Islet precursor cell (in vitro differentiated cells): Measurements from ENCODE around the gene CYP2B6.
"Not testable (repeated sequence)": the region's sequence is repeated elsewhere in the genome, so short reads cannot be mapped to it uniquely, and the experiment has no call there.

Experiments used
- DNase-seq: peaks from one replicate; pipeline ENCODE4 v3.0.0-alpha.2; 2018

Gene CYP2B6

GRCh38 chr19:40981591-40981990 lies 9.5 kb upstream of the CYP2B6 start:
- DNase-seq = no peak

- DNase-seq = no peak
These were observed 8.4 kb upstream of the CYP2B6 start for GRCh38 chr19:40982594-40983101.

- DNase-seq = no peak
These were observed 1.6 kb upstream of the CYP2B6 start for GRCh38 chr19:40989453-40989852.

GRCh38 chr19:40995355-40995754 lies 4.3 kb downstream of the CYP2B6 start:
- DNase-seq = no peak

GRCh38 chr19:40999018-40999417 lies 7.9 kb downstream of the CYP2B6 start:
- not testable (repeated sequence) for DNase-seq

DNA sequence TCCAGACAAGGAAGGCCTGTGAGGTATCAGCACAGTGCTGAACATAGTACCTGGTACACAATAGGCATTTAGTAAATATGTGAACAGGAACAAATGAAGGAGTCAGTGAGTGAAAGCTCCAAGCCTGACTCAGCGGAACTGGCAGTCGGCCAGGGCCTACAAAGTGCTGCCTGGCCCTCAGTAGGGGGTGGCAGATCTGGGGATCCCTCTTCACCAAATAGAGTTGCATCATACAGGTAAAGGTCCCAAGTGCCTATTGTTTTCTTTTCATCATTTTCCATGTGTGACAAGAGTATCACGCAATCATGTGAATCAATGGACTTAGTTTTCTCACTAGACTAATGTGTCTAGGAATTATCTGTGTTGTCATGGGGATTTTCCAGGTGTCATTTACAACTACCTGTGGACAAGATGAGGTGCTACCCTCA lies 9.2 kb downstream of the CYP2B6 start:
- no peak for DNase-seq

- no peak for DNase-seq
These were observed 10.3 kb downstream of the CYP2B6 start for GRCh38 chr19:41001243-41001971.

GRCh38 chr19:41003656-41004055 lies 12.6 kb downstream of the CYP2B6 start:
- DNase-seq = not testable (repeated sequence)

GRCh38 chr19:41009700-41010235 lies 18.7 kb downstream of the CYP2B6 start:
- DNase-seq = no peak

GRCh38 chr19:41013359-41013758 lies 22.3 kb downstream of the CYP2B6 start:
- no peak for DNase-seq

- no peak for DNase-seq
These were observed 23.6 kb downstream of the CYP2B6 start for GRCh38 chr19:41014643-41015042.

GRCh38 chr19:41016488-41017071 lies 25.5 kb downstream of the CYP2B6 start:
- no peak for DNase-seq

GRCh38 chr19:41018736-41019290 lies 27.7 kb downstream of the CYP2B6 start:
- DNase-seq = no peak

GRCh38 chr19:41019346-41019745 lies 28.3 kb downstream of the CYP2B6 start:
- DNase-seq = no peak

DNA sequence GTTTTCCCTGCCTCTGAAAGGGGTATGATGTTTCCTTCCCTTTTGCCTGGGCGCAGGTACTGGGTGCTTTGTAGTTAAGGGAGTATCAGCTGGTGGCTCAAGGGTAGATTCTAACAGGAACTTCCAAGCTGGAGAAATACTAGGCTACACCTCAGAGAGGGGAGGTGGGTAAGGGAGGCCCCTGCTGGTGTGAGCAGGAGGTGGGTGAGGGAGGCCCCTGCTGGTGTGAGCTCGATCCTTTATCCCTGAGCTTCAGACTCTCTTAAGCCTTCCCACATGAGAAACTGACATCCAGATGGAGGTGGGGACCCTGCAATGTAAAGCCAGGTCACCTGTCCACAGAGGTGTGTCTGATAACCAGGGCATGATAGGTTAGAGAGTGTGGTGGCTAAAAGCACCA lies 32.1 kb downstream of the CYP2B6 start:
- DNase-seq = peak; percentile 54

GRCh38 chr19:41025411-41025810 lies 34.3 kb downstream of the CYP2B6 start:
- no peak for DNase-seq

GRCh38 chr19:41025871-41026270 lies 34.8 kb downstream of the CYP2B6 start:
- DNase-seq = peak; percentile 55

GRCh38 chr19:41027273-41027967 lies 36.3 kb downstream of the CYP2B6 start:
- DNase-seq = peak; percentile 29

DNA sequence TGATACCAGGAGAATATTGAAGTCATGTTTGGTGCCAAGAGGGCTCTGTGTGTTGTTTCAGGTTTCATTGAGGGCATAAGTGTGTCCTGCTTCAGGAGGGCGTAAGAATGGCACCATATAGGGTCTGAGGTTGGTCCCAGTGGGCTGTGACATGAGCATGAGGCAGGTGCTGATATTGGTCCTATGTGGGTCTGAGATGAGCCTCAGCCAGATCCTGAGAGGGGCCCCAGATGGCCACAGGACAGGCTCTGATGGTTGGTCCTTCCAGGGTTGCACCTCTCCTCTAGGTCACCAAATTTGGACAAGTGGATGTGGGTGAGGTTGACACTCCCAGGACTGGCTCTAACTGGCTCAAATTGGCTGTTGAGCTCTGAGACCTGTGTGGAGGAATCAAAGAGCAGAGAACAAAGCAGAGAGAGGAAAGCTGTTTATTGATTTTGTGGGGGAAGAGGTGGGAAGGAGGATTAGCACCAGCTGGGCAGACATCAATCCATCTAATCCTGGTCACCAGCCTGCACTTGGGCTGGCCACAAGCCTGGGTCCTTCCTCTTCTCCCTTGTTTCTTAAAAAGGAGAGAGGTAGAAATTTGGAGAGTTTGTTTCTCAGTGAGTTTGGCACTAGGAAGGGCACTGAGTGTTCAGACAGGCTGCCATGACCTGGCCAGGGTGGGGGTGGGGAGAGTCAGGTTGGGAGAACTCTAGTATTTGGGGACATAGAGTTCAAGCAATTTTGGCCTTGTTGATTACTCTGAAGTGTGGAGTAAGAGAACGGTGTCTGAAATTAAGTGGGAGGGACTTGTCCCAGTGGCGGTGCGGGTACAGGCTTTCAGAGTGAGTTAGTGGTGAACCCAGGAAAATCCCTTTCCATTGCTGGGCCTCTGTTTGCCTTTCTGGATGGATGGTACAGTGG lies 38.7 kb downstream of the CYP2B6 start:
- DNase-seq = peak; percentile 16

DNA sequence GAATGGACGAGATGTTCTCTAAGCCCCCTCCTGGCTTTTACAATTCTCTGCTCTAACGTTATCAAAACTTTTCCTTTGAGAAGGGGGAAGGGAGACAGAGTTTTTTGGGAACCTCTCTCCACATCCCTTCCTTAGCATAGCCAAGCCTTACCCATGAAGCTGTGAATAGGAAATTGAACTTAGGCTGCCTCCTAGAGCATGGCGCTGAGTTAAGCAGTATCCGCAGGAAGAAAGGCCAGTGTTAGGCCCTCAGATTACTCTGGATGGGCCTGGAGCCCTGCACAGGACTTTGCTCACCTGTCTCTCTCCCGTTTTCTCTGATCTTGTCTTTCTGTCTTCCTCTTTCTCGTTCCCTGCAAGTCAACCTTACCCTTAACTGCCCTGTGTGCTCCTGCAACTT lies 39.6 kb downstream of the CYP2B6 start:
- DNase-seq = no peak

DNA sequence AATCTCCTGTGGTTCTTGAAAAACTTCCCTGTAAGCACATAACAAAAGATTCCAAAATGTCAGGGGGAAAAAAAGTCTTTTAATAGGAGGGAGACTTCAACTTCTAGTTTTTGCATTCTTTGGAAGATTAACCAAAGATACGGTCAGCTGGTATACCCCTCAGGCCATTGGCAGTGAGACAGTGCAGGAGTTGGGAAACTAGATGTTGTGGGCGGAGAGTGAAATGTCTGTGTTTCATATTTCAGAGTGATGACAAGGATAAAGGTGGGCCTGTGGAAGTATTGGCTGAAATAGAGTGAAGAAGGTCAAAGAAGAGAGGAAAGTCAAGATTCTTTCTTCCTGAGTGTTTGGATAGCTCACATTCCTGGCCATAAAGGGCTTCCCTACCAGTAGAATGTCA lies 40.8 kb downstream of the CYP2B6 start:
- DNase-seq = peak; percentile 49

DNA sequence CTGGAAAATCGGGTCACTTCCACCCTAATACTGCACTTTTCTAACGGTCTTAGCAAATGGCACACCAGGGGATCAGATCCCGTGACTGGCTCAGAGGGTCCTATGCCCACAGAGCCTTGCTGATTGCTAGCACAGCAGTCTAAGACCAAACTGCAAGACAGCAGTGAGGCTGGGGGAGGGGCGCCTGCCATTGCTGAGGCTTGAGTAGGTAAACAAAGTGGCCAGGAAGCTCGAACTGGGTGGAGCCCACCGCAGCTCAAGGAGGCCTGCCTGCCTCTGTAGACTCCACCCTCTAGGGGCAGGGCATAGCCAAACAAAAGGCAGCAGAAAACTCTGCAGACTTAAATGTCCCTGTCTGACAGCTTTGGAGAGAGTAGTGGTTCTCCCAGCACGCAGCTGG lies 42.2 kb downstream of the CYP2B6 start:
- DNase-seq = peak; percentile 10
